Measurements from ENCODE around the gene SLC41A3.
"Not testable (repeated sequence)": the region's sequence is repeated elsewhere in the genome, so short reads cannot be mapped to it uniquely, and the experiment has no call there.

The SLC41A3 gene

GRCh38 chr3:126051234-126051633 lies 32.7 kb downstream of the SLC41A3 start:
- DNase-seq, result no peak

- no peak for DNase-seq
Measured at GRCh38 chr3:126050626-126051025, 33.3 kb downstream of the SLC41A3 start.

- DNase-seq, result no peak
Measured at GRCh38 chr3:126050050-126050392, 33.9 kb downstream of the SLC41A3 start.

- DNase-seq, result no peak
Measured at GRCh38 chr3:126049289-126050049, 34.5 kb downstream of the SLC41A3 start.

- no peak for DNase-seq
Measured at GRCh38 chr3:126040386-126040785, 43.5 kb downstream of the SLC41A3 start.

- no peak for DNase-seq
Measured at GRCh38 chr3:126039870-126040269, 44.1 kb downstream of the SLC41A3 start.

- DNase-seq, result not testable (repeated sequence)
Measured at GRCh38 chr3:126038791-126039190, 45.1 kb downstream of the SLC41A3 start.

- no peak for DNase-seq
Measured at GRCh38 chr3:126036056-126036549, 47.8 kb downstream of the SLC41A3 start.

GRCh38 chr3:126035362-126036050 lies 48.4 kb downstream of the SLC41A3 start:
- DNase-seq, result no peak

GRCh38 chr3:126034481-126035361 lies 49.2 kb downstream of the SLC41A3 start:
- DNase-seq, result no peak

GRCh38 chr3:126033765-126034164 lies 50.2 kb downstream of the SLC41A3 start:
- no peak for DNase-seq

GRCh38 chr3:126033051-126033745 lies 50.7 kb downstream of the SLC41A3 start:
- no peak for DNase-seq

GRCh38 chr3:126031981-126032471 lies 51.9 kb downstream of the SLC41A3 start:
- DNase-seq, result no peak

- no peak for DNase-seq
Measured at GRCh38 chr3:126030455-126030854, 53.5 kb downstream of the SLC41A3 start.

- no peak for DNase-seq
Measured at GRCh38 chr3:126029241-126029640, 54.7 kb downstream of the SLC41A3 start.

GRCh38 chr3:126028096-126028495 lies 55.8 kb downstream of the SLC41A3 start:
- DNase-seq, result no peak

GRCh38 chr3:126026761-126027160 lies 57.2 kb downstream of the SLC41A3 start:
- no peak for DNase-seq

- DNase-seq, result no peak
Measured at GRCh38 chr3:126026277-126026751, 57.6 kb downstream of the SLC41A3 start.

GRCh38 chr3:126025862-126026261 lies 58.1 kb downstream of the SLC41A3 start:
- DNase-seq, result no peak

GRCh38 chr3:126025116-126025729 lies 58.7 kb downstream of the SLC41A3 start:
- no peak for DNase-seq

GRCh38 chr3:126024049-126024854 lies 59.7 kb downstream of the SLC41A3 start:
- no peak for DNase-seq

All from KG1 (cell line).